HG03108 (cell line): Measurements from ENCODE around the gene ZNF860.
"Not testable (repeated sequence)": the region's sequence is repeated elsewhere in the genome, so short reads cannot be mapped to it uniquely, and the experiment has no call there.

Source experiments
- ATAC-seq: cut with Tn5 transposase; IDR thresholded peaks from one replicate; pipeline ENCODE4 v1.9.1; 2021; ENCODE audit warnings: moderate library complexity; ENCODE audit not compliant: unreplicated experiment

ZNF860 gene

GRCh38 chr3:31996195-31996594, 14.6 kb downstream of the ZNF860 start:
- no peak for ATAC-seq

DNA sequence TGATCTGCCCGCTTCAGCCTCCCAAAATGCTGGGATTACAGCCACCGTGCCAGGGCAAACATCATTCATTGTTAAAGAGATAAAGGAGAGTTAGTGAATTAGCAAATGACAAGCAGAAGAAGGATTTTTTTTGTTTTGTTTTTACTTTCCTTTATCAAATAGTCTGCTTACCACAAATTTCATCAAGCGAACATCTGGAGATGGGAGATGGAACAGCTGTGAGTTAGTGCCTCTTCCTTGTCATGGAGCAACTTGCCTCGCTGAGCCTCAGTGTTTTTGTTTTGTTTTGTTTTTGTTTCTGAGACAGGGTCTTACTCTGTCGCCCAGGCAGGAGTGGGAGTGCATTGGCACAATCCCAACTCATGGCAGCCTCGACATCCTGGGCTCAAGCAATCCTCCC, 15.9 kb downstream of the ZNF860 start:
- no peak for ATAC-seq

DNA sequence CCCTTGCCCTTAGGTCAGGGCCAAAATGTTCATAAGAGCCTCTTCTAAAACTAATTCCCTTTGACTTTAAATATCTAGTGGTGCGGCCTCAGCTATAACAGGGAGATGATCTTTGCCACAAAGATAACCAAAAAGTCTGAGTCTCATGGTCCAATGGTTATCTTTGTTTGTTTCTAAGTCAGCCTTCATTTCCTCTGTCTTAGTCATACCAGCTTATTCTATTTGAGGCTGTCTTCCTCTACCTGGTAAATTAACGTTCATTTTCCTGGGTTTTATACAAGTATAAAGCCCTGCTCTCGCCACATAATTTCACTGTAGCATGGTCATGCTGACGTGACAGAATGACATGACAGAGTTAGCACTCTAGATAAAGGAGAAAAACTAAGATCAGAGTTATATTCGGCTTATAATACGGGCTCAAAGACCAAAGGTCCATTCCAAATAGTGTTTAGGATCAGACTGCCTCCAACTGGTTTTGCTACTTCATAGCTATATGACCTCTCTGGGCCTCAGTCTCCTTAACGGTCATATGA, 18.4 kb downstream of the ZNF860 start:
- no peak for ATAC-seq

DNA sequence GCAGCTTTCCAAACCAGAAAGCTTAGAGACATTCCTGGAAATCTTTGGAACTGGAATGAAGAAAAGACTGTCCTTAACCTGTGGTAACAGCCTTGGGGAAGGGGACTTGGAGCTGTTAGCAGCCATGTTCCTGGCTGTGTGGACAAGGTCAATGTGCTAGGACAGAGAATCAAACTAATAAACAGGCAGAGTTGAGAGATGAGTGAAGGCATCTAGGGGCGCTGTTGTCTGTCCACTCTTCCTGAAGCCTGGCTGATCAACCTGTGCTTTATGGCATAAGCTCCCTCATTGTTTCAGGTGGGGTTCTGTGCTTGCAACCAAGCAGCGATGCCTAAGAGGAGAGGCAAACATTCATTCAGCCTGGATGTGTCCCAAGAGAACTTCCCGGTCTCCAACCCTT, 19.3 kb downstream of the ZNF860 start:
- ATAC-seq = no peak

- ATAC-seq = no peak
These were observed 21.2 kb downstream of the ZNF860 start for GRCh38 chr3:32002561-32003368.

GRCh38 chr3:32003380-32003779, 21.8 kb downstream of the ZNF860 start:
- no peak for ATAC-seq

- no peak for ATAC-seq
These were observed 22.7 kb downstream of the ZNF860 start for GRCh38 chr3:32004113-32004765.

- ATAC-seq = no peak
These were observed 27.6 kb downstream of the ZNF860 start for GRCh38 chr3:32009101-32009500.

DNA sequence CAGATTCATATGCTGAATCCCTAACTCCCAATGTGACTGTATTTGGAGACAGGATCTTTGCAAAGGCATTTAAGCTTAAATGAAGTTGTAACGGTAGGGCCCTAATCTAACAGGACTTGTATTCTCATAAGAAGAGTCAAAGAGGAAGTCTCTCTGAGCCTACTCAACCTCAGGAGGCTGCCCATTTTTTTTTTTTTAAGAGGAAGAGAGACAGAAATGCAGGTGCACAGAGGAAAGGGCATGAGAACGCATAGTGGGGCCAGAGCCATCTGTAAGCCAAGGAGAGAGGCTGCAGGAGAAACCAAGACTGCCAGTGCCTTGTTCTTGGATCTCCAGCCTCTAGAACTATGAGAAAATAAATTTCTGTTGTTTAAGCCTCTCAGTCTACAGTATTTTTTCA, 28.4 kb downstream of the ZNF860 start:
- ATAC-seq = no peak

DNA sequence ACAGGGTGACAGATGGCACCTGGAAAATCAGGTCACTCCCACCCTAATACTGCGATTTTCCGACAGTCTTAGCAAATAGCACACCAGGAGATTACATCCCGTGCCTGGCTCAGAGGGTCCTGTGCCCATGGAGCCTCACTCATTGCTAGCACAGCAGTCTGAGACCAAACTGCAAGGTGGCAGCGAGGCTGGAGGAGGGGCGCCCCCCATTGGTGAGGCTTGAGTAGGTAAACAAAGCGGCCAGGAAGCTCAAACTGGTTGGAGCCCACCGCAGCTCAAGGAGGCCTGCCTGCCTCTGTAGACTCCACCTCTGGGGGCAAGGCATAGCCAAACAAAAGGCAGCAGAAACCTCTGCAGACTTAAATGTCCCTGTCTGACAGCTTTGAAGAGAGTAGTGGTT, 29.1 kb downstream of the ZNF860 start:
- ATAC-seq = not testable (repeated sequence)

DNA sequence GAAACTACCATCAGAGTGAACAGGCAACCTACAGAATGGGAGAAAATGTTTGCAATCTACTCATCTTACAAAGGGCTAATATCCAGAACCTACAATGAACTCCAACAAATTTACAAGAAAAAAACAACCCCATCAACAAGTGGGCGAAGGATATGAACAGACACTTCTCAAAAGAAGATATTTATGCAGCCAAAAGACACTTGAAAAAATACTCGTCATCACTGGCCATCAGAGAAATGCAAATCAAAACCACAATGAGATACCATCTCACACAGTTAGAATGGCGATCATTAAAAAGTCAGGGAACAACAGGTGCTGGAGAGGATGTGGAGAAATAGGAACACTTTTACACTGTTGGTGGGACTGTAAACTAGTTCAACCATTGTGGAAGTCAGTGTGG, 34.1 kb downstream of the ZNF860 start:
- not testable (repeated sequence) for ATAC-seq

DNA sequence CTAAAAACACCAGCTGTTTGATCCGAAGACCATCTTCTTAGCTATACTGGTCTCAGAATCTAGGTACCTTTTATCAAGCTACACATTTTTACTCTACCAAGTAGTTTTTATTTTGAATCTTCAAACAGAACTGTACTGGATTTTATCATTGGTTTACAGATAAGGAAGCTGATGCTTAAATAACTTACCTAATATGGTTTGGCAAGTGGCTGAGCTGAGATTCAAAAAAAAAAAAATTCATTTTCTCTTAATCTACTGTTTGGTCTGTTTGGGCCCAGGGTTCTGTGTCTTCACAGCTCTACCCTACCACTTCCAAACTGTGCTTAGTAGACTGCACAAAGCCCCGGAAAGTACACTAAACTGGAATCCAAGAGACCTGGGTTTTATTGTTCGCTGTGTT, 35.7 kb downstream of the ZNF860 start:
- ATAC-seq = no peak

DNA sequence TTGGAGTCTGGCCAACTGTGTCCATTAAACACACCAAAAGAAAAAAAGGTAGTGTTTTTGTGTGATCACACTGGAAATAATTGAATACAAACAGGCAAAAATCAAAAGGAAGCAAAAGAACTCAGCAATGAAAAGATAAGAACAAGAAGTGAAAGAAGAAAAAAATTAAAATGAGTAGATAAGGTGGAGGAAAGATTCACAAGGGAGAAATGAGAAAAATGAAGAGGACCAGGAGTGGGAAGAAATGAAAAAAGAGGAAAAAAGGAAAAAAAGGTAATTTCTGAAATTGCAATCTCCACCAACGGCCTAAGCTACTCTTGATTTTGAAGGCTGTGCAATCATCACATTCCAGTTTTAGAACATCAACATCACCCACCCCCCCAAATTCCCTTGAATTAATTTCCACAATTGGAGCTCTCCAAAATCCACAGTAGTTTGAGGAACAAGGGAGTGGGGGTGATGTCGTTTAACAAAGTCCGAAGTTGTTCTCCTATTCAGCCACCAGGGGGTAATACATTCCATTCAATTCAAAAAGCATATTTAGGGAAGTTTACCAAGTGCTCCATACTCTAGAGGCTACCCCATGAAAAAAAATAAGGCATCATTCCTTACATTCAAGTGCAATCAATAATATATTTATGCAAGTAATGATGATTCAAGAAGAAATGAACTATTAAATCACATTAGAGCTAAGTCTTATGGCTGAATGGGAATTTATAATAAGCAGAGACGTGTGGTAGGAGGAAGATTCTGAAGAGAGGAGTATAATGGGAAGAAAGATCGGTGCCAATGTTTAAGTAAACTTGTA, 37.4 kb downstream of the ZNF860 start:
- no peak for ATAC-seq

GRCh38 chr3:32021155-32021554, 39.6 kb downstream of the ZNF860 start:
- no peak for ATAC-seq

DNA sequence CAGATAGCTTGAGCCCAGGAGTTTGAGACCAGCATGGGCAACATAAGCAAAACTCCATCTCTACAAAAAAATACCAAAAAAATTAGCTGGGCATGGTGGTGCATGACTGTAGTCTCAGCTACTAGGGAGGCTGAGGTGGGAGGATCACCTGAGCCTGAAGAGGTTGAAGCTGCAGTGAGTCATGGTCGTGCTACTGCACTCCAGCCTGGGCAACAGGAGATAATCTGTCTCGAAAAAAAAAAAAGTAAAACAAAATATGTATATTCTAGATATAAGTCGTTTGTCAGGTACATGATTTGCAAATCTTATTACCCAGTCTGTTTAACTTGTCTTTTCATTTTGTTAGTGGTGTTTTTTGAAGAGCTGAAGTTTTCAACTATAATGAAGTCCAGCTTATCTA, 40.2 kb downstream of the ZNF860 start:
- no peak for ATAC-seq

GRCh38 chr3:32022947-32023346, 41.4 kb downstream of the ZNF860 start:
- ATAC-seq = no peak

DNA sequence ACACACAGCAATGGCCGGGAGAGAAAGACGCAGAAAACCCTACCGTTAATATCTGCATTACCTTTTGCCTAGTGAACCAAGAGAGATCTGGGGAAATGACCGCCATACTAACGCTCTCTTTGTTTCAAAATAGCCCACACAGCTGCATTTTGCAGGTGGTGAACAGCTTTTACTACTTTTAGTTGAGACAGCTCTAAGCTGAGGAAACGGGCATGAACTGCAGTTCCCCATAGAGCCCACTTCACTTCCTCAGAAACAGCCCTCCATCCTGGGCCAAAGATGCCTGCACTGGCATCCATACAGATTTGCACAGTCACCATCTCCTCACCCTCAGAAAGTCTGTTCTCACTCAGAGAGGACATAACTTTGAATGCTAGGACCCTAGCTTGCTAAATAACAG, 45.0 kb downstream of the ZNF860 start:
- no peak for ATAC-seq

DNA sequence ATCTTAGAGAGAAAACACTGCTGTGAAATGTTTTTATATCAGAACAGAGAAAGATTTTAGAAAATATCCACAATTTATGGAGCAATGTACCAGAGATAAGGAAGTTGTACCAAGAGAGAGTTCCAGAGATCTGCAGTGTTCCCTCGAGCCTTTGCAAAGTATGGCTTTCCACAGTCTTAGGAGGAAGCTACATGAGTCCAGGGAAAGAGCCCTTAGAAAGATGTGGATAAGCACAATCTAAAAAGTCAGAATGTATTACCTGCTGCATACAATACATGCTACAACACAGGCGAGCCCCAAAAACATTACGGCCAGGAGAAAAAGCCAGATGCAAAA, 56.4 kb downstream of the ZNF860 start:
- ATAC-seq = no peak

- no peak for ATAC-seq
These were observed 59.8 kb downstream of the ZNF860 start for GRCh38 chr3:32041316-32041715.
